Ovary (tissue), 9 donors: ENCODE measurements around the gene TDRD9. TPM values are rescaled to one million over a fixed set of nuclear protein-coding genes. Genes with fewer than 3 reads are reported as not detected.

Source experiments
- DNase-seq, 5 donors: peaks; one replicate each; pipeline ENCODE4 v3.0.0-alpha.2; 2019 to 2020
- H3K27ac ChIP-seq, 2 donors: fragments of 200-600 bp; one replicate each; pipeline versions ENCODE4 v1.5.1 to v1.8.0; 2019 to 2022
- H3K27me3 ChIP-seq: fragments of 200-600 bp; one replicate; pipeline ENCODE4 v1.8.0; 2022
- H3K36me3 ChIP-seq: fragments of 200-600 bp; sonication (generic); one replicate; pipeline ENCODE4 v1.5.1; 2019
- H3K4me1 ChIP-seq: one replicate; pipeline ENCODE4 v1.8.1; 2013; ENCODE audit warnings: mild to moderate bottlenecking, moderate library complexity; ENCODE audit not compliant: insufficient read depth
- H3K4me3 ChIP-seq: fragments of 200-600 bp; sonication (generic); one replicate; pipeline ENCODE4 v1.5.1; 2017
- H3K9me3 ChIP-seq, 2 donors: fragments of 200-600 bp in 1 of 2; sonication (generic) in 1 of 2; one replicate each; pipeline versions ENCODE4 v1.5.1 to v1.8.1; 2013 to 2019; ENCODE audit warnings: mild to moderate bottlenecking in 1 of 2, moderate library complexity in 1 of 2
- EP300 ChIP-seq: sonication (generic); formaldehyde crosslinking; IDR thresholded peaks from one replicate; pipeline ENCODE4 v1.6.1; 2017; ENCODE audit warnings: antibody characterized with exemption
- POLR2A ChIP-seq: fragments of 450-650 bp; IDR thresholded peaks from one replicate; pipeline ENCODE4 v1.6.1; 2017; ENCODE audit warnings: antibody characterized with exemption, mild to moderate bottlenecking, moderate library complexity
- WGBS, 3 donors: extraction: QIAGEN DNeasy Blood & Tissue Kit in 1 of 3; methylation state at CpG; one replicate each; pipeline versions ENCODE4 v1.1.5 to v1.1.7; 2013 to 2017; 5-methylcytosine and 5-hydroxymethylcytosine counted together
- intact Hi-C, 4 donors: fragments of 100-400 bp; cut with DNase I; formaldehyde crosslinking; loops; one replicate each; pipeline versions ENCODE4 v1.11.0 to v1.15.1; 2022 to 2023
- polyA plus RNA-seq, 2 donors: library from polyadenylated mRNA; stranded (reverse); fragments of 200-250 nt in 1 of 2; fragments of 350-450 nt in 1 of 2; fragmentation: Illumina TruSeq in 1 of 2; extraction: RNeasy Lipid Tissue Mini Kit (QIAGEN cat#74804) in 1 of 2; gene quantifications; one replicate each; pipeline ENCODE4 v1.2.3, GENCODE V29; 2013 to 2014
- total RNA-seq, 7 donors: library from RNA; depleted of rRNA in 2 of 7; stranded (reverse); fragments of >200 nt in 2 of 7; fragmentation: NEBNext Ultra II Directional in 3 of 7; extraction: Animal tissue kit (Norgen Biotek cat#: 25700) in 3 of 7; gene quantifications; one replicate each; pipeline versions ENCODE4 v1.1.0 to v1.2.4, GENCODE V29; 2016 to 2023
- TF ChIP-seq, protein P1 (sequence below), 3 donors: fragments of 450-650 bp in 2 of 3; fragments of 200-600 bp in 1 of 3; IDR thresholded peaks; one replicate each; pipeline versions ENCODE4 v1.5.1 to v1.8.0; 2016 to 2022; ENCODE audit warnings: antibody characterized with exemption in 3 of 3, mild to moderate bottlenecking in 1 of 3
- donor health status: DM: no; HTN: no; CAD: no; lungs with moderate emphysema.
- donor health status: DM: no; HTN: no; CAD: no.
- donor health status: Bipolar disorder and iron deficiency.
- donor health status: DM: yes; HTN: yes; CAD: no.
- donor health status: DM: no; HTN: no; CAD: no.
- donor health status: DM: yes; HTN: yes; CAD: no.

TDRD9 gene
- total and polyA plus RNA-seq, 9 donors: 0.23 to 5.1 (median 0.83) TPM

DNA sequence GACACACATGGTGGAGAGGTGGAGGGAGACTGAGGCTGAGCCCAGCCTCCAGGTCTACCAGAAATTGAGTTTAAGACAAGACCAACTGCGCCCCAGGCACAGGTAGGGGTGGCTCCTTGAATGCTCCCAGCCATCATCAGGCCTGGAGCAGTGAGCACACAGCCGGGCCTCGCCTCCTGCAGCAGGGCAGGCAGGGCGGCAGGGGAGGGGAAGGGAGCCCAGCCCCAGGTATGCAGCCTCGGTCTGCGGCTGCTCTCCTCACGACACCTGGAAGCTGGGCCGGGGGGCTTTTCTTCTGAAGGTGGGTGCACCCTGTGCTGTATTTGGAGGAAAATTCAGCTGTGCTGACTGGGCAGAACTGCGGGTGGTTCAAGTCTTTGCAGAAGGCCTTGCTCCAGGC lies 29.5 kb upstream of the TDRD9 start:
- Histone ChIP-seq H3K27me3 (no peaks in the 10 kb centered on the region), H3K9me3 (no peaks in the 10 kb centered on the region), H3K4me1 (no peaks in the 10 kb centered on the region), H3K4me3 (no peak overlapping the region), H3K36me3 (no peaks in the 10 kb centered on the region), H3K27ac (no peak overlapping the region)
- TF ChIP-seq EP300 (no peak), POLR2A (no peak)
- TF ChIP-seq, protein P1, sequence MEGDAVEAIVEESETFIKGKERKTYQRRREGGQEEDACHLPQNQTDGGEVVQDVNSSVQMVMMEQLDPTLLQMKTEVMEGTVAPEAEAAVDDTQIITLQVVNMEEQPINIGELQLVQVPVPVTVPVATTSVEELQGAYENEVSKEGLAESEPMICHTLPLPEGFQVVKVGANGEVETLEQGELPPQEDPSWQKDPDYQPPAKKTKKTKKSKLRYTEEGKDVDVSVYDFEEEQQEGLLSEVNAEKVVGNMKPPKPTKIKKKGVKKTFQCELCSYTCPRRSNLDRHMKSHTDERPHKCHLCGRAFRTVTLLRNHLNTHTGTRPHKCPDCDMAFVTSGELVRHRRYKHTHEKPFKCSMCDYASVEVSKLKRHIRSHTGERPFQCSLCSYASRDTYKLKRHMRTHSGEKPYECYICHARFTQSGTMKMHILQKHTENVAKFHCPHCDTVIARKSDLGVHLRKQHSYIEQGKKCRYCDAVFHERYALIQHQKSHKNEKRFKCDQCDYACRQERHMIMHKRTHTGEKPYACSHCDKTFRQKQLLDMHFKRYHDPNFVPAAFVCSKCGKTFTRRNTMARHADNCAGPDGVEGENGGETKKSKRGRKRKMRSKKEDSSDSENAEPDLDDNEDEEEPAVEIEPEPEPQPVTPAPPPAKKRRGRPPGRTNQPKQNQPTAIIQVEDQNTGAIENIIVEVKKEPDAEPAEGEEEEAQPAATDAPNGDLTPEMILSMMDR (IDR thresholded peaks at IDR 0.05): no peak
- whole genome bisulfite sequencing, 3 donors: 89 to 96% (median 92%) methylated on average over 9 of the region's 9 CpGs
- DNase-seq: no peak
- intact Hi-C loops: loop anchor here in 3 of 4 donors (5.0 to 10.0 kb wide), 2 partner anchors 91 to 94 kb away; no protein-coding TSS in a partner anchor

DNA sequence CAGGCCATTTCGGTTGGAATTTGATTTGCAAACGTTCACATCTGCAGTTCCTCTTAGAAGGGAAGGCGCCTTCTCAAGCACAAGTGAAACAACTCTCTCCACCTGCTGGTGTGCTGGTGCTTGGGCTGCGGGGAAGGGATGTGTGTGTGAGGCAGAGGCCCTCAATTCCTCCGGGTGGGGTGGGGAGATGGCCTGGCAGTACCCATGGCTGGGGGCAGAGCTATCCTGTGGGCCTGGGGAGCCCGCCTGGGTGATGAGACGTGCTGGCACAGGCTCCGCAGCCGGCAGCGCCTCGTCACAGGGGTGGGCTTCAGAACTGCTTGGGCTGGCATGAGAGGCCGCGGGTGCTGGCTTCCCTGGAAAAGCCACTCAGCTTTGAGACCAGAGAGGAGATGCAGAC lies 28.9 kb upstream of the TDRD9 start:
- H3K4me1 ChIP-seq: no peaks in the 10 kb centered on the region
- H3K27me3 ChIP-seq: no peaks in the 10 kb centered on the region
- 79 to 80% (median 80%) methylated on average over 13 of the region's 13 CpGs for WGBS, 3 donors
- H3K27ac ChIP-seq: no peak overlapping the region
- no peaks in the 10 kb centered on the region for H3K9me3 ChIP-seq
- no peak overlapping the region for H3K4me3 ChIP-seq
- intact Hi-C loops: loop anchor here in 3 of 4 donors (5.0 to 10.0 kb wide), 2 partner anchors 92 to 95 kb away; no protein-coding TSS in a partner anchor
- no peak for DNase-seq
- TF ChIP-seq POLR2A: no peak
- TF ChIP-seq, protein P1 (IDR thresholded peaks at IDR 0.05): no peak
- TF ChIP-seq EP300: no peak
- H3K36me3 ChIP-seq: no peaks in the 10 kb centered on the region

DNA sequence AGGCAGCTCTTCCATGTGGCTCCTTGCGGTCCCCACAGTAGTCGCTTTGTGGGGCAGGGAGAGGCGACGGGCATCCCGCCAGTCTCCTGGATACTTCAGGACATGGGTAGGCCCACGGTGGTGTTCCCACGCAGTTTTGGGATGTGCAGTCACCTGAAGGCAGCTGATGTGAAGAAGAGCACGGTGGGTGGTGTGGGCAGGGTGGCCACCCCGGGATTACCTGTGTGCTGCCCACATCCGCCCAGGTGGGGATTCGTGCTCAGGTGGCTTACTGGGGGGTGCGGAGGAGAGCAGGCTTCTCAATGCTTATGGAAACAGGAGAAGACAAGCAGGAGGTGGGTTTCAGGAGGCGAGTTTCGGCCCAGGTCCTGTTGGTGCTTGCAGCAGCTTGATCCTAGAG lies 28.4 kb upstream of the TDRD9 start:
- WGBS, 3 donors: 93 to 96% (median 94%) methylated on average over 14 of the region's 14 CpGs
- no peaks in the 10 kb centered on the region for H3K27me3 ChIP-seq
- no peak for TF ChIP-seq EP300
- TF ChIP-seq, protein P1 (IDR thresholded peaks at IDR 0.05): no peak
- TF ChIP-seq POLR2A: no peak
- H3K4me3 ChIP-seq: no peak overlapping the region
- H3K4me1 ChIP-seq: no peaks in the 10 kb centered on the region
- H3K36me3 ChIP-seq: no peaks in the 10 kb centered on the region
- intact Hi-C loops: loop anchor here in 3 of 4 donors (5.0 to 10.0 kb wide), 2 partner anchors 93 to 95 kb away; no protein-coding TSS in a partner anchor
- H3K27ac ChIP-seq: no peak overlapping the region
- DNase-seq: no peak
- no peaks in the 10 kb centered on the region for H3K9me3 ChIP-seq

DNA sequence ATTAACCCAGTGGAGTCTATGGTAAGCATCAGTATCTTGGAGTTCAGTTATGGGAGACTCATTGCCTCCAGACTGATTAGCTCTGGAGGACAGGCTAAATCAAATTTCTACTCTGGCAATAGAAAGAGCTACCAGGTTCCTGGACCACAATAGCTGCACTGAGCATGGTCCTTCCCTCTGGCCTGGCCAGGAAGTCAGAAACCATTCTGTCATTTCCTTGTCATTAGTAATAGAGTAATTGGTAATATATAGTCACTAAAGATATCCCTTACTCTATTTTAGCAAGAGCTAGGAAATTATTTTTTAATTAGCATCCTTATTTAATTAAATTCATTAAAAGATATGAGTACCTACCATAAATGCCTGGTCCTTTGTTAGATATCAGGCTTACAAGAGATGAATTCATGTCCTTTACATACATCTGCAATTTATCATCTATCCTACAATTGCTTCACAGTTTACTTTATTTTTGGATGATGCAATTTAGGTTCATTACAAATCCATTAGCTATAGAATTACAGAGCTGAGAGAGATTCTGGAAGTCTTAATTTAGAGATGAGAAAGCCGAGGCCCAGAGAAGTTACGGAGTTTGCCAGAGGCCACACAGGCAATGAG lies 23.7 kb upstream of the TDRD9 start:
- Histone ChIP-seq H3K36me3 (no peaks in the 10 kb centered on the region), H3K4me3 (no peak overlapping the region), H3K9me3 (no peaks in the 10 kb centered on the region), H3K27ac (no peak overlapping the region), H3K27me3 (no peaks in the 10 kb centered on the region), H3K4me1 (no peaks in the 10 kb centered on the region)
- DNase-seq: no peak
- 96 to 100% (median 98%) methylated on average over 2 of the region's 2 CpGs for WGBS, 3 donors
- intact Hi-C loops: loop anchor here in 1 of 4 donors (5.0 kb wide), 1 partner anchor 97 kb away; no protein-coding TSS in a partner anchor
- TF ChIP-seq POLR2A: no peak
- TF ChIP-seq, protein P1 (IDR thresholded peaks at IDR 0.05): no peak
- TF ChIP-seq EP300: no peak
